K562 (cell line): Measurements from ENCODE around the gene CARS2.

ENCODE experiments used
- ELF4 ChIP-seq: fragments of 450-650 bp; formaldehyde crosslinking; IDR thresholded peaks from 2 replicates; pipeline ENCODE4 v1.4.0; 2022; ENCODE audit warnings: missing genetic modification characterization
- ILF3 ChIP-seq: fragments of 450-650 bp; IDR thresholded peaks from 2 replicates; pipeline ENCODE4 v1.6.1; 2018; ENCODE audit warnings: antibody characterized with exemption, mild to moderate bottlenecking, moderate library complexity, borderline replicate concordance
- PHF20 ChIP-seq: fragments of 450-650 bp; IDR thresholded peaks from 2 replicates; pipeline ENCODE4 v1.6.1; 2018; ENCODE audit not compliant: partially characterized antibody
- RBFOX2 ChIP-seq: fragments of 200-400 bp; formaldehyde crosslinking; IDR thresholded peaks from 2 replicates; pipeline ENCODE4 v1.6.1; 2017; ENCODE audit warnings: low read depth, mild to moderate bottlenecking, low read length, moderate library complexity
- ZBTB40 ChIP-seq, 2 experiments: fragments of 450-650 bp in 1 of 2; sonication (generic) in 1 of 2; formaldehyde crosslinking in 1 of 2; IDR thresholded peaks; 2 replicates each; pipeline versions ENCODE4 v1.7.1 to v1.9.0; 2016 to 2022; ENCODE audit warnings: inconsistent platforms in 1 of 2, mild to moderate bottlenecking in 1 of 2, missing genetic modification reagents in 1 of 2

GRCh38 chr13:110627351-110627750 lies 78.6 kb downstream of the CARS2 start:
- TF ChIP-seq ZBTB40 (IDR thresholded peaks at IDR 0.05) (no peak), ZBTB40 (CRISPR knock-in tag; IDR thresholded peaks at IDR 0.05) (no peak), ILF3 (no peak), PHF20 (no peak), RBFOX2 (no peak), ELF4 (CRISPR knock-in tag) (no peak)
